Cardiac septum (tissue), 1 donor: ENCODE data around the gene SLK. TPM values are rescaled to one million over a fixed set of nuclear protein-coding genes. Genes with fewer than 3 reads are reported as not detected.

Source experiments
- DNase-seq: peaks from one replicate; pipeline ENCODE4 v3.0.0-alpha.2; 2020; ENCODE audit warnings: low spot score
- intact Hi-C: fragments of 100-400 bp; cut with DNase I; formaldehyde crosslinking; loops from one replicate; pipeline ENCODE4 v1.14.0; 2022
- total RNA-seq: library from RNA; stranded (reverse); fragmentation: NEBNext Ultra II Directional; extraction: Animal tissue kit (Norgen Biotek cat#: 25700); gene quantifications from one replicate; pipeline ENCODE4 v1.2.1, GENCODE V29; 2021
- donor health status: DM: no; HTN: no; CAD: no.

Gene SLK
- total RNA-seq, 1 donor from 2014 or later: 59.7 TPM

GRCh38 chr10:104028146-104028545 is 61.2 kb downstream of the SLK start:
- intact Hi-C loops: loop anchor here (10.0 kb wide), 1 partner anchor 113 kb away; the partner anchor contains the start of gene STN1
- DNase-seq: no peak

GRCh38 chr10:104028823-104029520 is 62.0 kb downstream of the SLK start:
- intact Hi-C loops: loop anchor here (10.0 kb wide), 1 partner anchor 114 kb away; the partner anchor contains the start of gene STN1
- DNase-seq: no peak

- intact Hi-C loops: loop anchor here (10.0 kb wide), 1 partner anchor 115 kb away; the partner anchor contains the start of gene STN1
- DNase-seq: peak; percentile 92
Observed at GRCh38 chr10:104029521-104029860, 62.6 kb downstream of the SLK start.

- no peak for DNase-seq
- intact Hi-C loops: loop anchor here (5.0 kb wide), 1 partner anchor 91 kb away; the partner anchor contains the start of gene SFR1
Observed at GRCh38 chr10:104031631-104032030, 64.7 kb downstream of the SLK start.

GRCh38 chr10:104032144-104032775 is 65.3 kb downstream of the SLK start:
- no peak for DNase-seq
- intact Hi-C loops: loop anchor here (5.0 kb wide), 1 partner anchor 90 kb away; the partner anchor contains the start of gene SFR1

GRCh38 chr10:104033401-104033930 is 66.5 kb downstream of the SLK start:
- no peak for DNase-seq
- intact Hi-C loops: loop anchor here (5.0 kb wide), 1 partner anchor 89 kb away; the partner anchor contains the start of gene SFR1

- no peak for DNase-seq
- intact Hi-C loops: loop anchor here (5.0 kb wide), 1 partner anchor 88 kb away; the partner anchor contains the start of gene SFR1
Observed at GRCh38 chr10:104033966-104034365, 67.0 kb downstream of the SLK start.

- intact Hi-C loops: loop anchor here (5.0 kb wide), 1 partner anchor 88 kb away; the partner anchor contains the start of gene SFR1
- DNase-seq: no peak
Observed at GRCh38 chr10:104034401-104035193, 67.7 kb downstream of the SLK start.

DNA sequence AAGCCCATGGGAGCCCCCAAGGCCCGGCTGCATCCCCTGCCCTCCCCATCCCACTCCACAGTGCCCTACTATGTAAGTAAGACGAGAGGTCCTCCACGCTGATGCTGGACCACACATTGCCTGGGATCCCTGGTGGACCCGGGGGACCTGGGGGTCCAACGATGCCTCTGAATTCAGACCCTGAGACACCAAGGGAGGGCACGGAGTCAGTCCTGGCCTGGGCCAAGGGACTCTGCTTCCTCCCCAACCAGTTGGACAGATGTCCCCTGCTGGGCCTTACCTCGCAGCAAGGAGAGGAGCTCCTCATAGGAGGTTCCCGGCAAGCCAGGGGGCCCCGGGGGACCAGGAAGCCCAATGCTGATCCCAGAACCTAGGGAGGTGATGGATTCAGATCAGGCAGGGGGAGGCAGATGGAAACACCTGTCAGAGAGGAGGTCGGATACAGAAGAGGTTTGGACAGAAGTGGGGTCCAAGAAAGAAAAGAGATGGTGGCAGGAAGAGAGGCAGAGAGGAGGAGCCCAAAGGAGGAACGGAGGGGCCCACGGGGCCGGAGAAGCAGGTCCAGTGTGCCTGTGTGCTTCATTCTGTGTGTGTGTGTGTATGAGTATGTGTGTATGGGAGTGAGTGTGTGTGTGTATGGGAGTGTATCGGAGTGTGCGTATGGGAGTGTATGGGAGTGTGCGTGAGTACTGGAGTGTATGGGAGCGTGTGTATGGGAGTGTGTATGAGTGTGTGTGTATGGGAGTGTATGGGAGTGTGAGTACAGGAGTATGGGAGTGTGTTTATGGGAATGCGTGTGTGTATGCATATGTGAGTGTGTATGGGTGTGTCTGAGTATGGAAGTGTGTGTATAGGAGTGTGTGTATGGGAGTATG is 68.5 kb downstream of the SLK start:
- DNase-seq: no peak
- intact Hi-C loops: no loop called here

GRCh38 chr10:104036069-104036384 is 69.1 kb downstream of the SLK start:
- no peak for DNase-seq
- intact Hi-C loops: no loop called here

DNA sequence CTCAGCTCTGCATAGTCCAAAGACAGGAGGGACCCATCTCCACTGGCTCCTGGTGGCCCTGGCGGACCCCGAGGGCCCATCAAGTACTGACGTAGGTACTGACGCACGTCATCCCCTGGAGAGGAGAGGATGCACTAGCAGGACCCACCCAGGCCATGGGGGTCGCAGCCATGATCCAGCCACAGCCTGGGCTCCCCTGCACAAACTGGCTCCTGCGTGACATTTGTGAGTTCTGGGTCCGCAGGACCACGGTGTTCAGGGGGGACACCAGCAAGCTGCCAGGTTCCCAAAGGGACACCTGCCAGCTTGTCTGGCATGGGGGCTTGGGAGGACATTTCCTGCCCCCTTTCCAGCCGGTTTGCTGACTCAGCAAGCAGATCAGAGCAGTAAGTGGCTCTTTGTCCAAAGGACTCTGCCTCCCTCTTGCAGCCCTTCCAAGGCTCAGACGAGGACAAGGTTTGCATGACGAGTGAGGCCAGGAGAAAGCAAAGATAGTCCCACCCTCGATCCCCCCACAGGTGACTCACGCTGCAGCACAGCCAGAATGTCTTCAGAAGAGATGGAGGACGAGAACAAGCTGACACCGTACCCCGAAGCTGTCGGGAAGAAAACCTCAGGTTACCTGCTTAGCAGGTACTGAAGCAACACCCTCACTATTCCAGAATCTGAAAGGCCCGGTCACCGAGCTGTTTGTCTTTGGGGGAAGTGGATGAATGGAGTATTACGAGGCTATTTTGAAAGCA is 69.7 kb downstream of the SLK start:
- intact Hi-C loops: no loop called here
- no peak for DNase-seq

GRCh38 chr10:104037261-104037951 is 70.5 kb downstream of the SLK start:
- no peak for DNase-seq
- intact Hi-C loops: no loop called here

GRCh38 chr10:104038537-104038936 is 71.6 kb downstream of the SLK start:
- DNase-seq: no peak
- intact Hi-C loops: no loop called here

GRCh38 chr10:104038958-104039752 is 72.2 kb downstream of the SLK start:
- intact Hi-C loops: no loop called here
- no peak for DNase-seq

- intact Hi-C loops: loop anchor here (5.0 to 10.0 kb wide), 2 partner anchors 153 to 304 kb away; no protein-coding TSS in a partner anchor
- DNase-seq: no peak
Observed at GRCh38 chr10:104040382-104040781, 73.4 kb downstream of the SLK start.

DNA sequence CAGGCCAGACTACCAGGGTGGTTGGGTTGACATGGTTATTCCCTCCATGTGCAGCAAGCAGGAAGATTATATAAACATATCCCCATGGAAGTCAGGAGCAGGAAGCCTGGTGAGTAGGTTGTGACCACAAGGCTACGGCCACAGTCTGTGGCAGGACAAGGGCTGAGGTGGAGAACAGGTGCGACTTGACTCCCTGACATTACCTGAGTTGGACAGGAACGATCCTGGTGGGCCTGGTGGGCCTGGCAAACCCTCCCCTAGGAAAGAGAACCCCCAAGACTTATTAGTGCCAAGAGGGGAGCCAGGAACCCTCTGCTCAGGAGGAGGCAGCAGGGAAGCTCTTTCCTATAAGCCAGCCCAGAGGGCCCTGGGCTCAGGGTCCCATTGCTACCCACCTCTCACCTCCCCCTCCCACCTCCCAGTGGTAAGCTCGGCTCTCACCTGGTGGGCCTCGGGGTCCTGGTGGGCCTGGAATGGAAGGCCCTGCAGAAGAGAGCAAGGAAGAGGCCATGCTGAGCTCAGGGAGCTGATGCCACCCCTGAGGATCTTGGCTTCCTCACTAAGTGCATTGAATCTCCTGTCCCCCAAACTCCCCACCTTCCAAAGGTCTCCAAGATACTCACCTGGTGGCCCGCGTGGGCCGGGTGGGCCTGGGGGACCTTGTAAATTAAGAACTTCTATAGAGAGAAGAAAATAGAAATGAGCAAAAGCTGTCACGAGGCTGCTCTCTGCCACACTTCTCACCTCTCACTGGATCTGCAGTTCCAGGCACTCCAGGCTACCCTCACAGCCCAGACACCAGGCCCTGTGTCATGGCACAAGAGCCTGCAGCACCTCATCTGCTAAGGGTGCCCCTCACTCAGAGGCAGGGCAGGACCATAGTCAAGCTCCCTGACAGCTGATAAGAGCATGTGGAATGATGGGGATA is 74.2 kb downstream of the SLK start:
- intact Hi-C loops: loop anchor here (5.0 to 10.0 kb wide), 2 partner anchors 154 to 304 kb away; no protein-coding TSS in a partner anchor
- DNase-seq: no peak
